ENCODE results near the gene EHD1.
A peak's percentile ranks its signal among the peaks of the same experiment; 100 is the strongest.

DNA sequence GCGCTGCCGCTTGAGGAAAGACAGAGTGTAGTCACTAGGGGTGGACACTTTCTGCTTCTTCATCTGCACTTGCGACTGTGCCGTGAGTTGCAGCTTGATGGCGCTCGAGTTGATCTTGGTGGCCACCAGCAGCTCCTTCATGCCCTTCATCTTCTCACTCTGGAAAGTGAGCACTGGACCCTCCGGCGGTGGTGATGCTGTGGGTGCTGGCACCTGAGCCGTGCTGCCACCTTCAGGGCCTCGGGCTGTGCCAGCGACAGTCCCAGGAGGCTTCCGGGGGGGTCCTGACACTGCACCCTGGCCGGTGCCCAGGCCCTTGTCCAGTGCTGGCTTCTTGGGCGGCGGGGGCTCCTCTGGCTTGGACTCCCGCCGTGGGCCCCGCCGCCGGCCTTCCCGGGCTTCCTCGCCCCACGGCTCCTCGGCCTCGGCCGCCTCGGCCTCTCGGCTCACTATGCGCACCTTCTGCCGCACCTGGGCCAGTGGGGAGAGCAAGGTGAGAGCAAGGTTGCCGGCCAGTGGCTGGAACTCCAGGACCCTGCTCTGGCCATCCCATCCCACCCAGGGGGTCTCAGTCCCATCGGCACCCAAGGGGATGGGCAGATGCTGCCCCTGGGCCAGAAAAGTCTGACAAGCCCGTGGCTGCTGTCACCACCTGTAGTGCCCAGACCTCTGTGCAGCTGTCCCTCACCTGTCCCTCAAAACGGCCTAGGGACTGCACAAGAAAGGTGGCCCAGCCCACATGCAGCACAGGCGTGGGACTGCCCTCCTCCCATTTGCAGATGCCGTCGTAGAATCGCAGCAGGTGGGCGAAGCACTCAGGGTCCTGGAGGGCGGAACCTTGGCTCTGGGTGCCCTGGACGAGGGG lies 73.8 kb downstream of the EHD1 start:
- TF ChIP-seq, protein P1, sequence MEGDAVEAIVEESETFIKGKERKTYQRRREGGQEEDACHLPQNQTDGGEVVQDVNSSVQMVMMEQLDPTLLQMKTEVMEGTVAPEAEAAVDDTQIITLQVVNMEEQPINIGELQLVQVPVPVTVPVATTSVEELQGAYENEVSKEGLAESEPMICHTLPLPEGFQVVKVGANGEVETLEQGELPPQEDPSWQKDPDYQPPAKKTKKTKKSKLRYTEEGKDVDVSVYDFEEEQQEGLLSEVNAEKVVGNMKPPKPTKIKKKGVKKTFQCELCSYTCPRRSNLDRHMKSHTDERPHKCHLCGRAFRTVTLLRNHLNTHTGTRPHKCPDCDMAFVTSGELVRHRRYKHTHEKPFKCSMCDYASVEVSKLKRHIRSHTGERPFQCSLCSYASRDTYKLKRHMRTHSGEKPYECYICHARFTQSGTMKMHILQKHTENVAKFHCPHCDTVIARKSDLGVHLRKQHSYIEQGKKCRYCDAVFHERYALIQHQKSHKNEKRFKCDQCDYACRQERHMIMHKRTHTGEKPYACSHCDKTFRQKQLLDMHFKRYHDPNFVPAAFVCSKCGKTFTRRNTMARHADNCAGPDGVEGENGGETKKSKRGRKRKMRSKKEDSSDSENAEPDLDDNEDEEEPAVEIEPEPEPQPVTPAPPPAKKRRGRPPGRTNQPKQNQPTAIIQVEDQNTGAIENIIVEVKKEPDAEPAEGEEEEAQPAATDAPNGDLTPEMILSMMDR (conservative IDR thresholded peaks at IDR 0.05; ENCODE audit: low read length), result peak; percentile 19; the same call in 1 of the 2 replicates
- TF ChIP-seq EZH2phosphoT487 (IDR thresholded peaks at IDR 0.05; ENCODE audit: borderline replicate concordance), result no peak
